HUES48 (cell line): ENCODE results near the gene EPB41L1.

ENCODE experiments used
- H3K27ac ChIP-seq: one replicate; pipeline ENCODE4 v1.7.0; 2013; ENCODE audit warnings: low read depth, low read length, inconsistent platforms
- H3K27me3 ChIP-seq: 2 replicates; pipeline ENCODE4 v1.6.1; 2013; ENCODE audit warnings: mild to moderate bottlenecking, low read length; ENCODE audit not compliant: control insufficient read depth, insufficient read depth
- H3K36me3 ChIP-seq: 2 replicates; pipeline ENCODE4 v1.6.1; 2013; ENCODE audit warnings: low read length; ENCODE audit not compliant: control insufficient read depth, insufficient read depth
- H3K4me1 ChIP-seq: 2 replicates; pipeline ENCODE4 v1.6.1; 2013; ENCODE audit warnings: mild to moderate bottlenecking, low read length; ENCODE audit not compliant: control insufficient read depth, insufficient read depth
- H3K4me3 ChIP-seq: 2 replicates; pipeline ENCODE4 v1.5.1; 2013; ENCODE audit warnings: mild to moderate bottlenecking, low read depth, low read length
- H3K9ac ChIP-seq: 2 replicates; pipeline ENCODE4 v1.6.1; 2013; ENCODE audit warnings: mild to moderate bottlenecking, low read depth, low read length, moderate library complexity
- H3K9me3 ChIP-seq: 2 replicates; pipeline ENCODE4 v1.6.1; 2013; ENCODE audit warnings: low read length; ENCODE audit not compliant: control insufficient read depth, insufficient read depth

Gene EPB41L1

DNA sequence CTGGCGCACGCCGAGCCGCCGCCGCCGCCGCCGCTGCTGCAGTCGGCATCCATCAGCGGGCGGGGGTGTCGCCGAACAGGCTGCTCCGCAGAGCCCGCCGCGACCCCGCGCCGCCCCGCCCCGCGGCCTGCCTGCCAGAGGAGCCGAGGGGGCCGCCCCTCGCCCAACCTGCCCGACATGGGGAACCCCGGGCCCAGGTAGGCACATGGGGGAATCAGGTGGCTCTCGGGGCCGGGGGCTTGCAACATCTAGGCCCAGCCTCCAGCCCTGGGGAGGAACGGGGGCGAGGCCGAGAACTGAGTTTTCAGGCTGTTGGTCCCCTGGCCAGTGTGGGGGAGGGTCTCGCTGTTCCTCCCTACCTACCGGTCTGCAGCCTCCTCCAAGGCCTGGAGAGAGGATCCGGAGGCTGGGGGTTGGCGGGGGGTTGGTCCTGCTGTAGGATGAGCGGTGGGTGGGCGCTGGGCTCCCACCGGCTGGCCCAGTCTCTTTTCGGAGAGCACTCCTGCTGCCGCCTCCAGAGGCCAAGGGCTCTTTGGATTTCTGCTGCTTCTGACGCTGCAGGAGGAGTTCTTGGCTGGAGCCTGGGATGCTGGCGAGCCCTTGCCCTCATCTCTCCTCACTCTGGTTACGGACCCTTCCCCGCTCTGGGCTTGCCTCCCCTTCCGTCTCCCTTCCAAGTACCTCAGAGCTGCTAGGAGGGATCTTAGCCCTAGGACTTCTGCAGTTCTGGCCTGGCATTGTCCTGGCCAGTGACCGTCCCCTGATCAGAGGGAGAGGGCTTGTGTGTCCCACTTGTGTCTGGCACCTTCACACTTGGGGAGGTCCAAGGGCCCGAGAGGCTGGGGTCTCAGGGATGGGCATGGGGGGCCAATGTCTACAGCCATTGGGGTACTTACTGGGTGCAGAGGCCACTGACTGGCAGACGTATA is at the start of gene EPB41L1:
Gene EPB41L1 (plus strand): TSS at position 41 of the 929 bp plus-strand sequence. CDS start 19,038 bp downstream, outside the sequence.
- H3K27ac ChIP-seq = no peak within 1 kb of the TSS
- no peaks in the 10 kb centered on the region for H3K9me3 ChIP-seq
- no peak within 1 kb of the TSS for H3K9ac ChIP-seq
- peaks cover 12% of the 10 kb centered on the region for H3K4me1 ChIP-seq
- H3K4me3 ChIP-seq = peak within 1 kb of the TSS; percentile 73
- H3K36me3 ChIP-seq = no peaks in the 10 kb centered on the region
- peaks cover 5% of the 10 kb centered on the region for H3K27me3 ChIP-seq

DNA sequence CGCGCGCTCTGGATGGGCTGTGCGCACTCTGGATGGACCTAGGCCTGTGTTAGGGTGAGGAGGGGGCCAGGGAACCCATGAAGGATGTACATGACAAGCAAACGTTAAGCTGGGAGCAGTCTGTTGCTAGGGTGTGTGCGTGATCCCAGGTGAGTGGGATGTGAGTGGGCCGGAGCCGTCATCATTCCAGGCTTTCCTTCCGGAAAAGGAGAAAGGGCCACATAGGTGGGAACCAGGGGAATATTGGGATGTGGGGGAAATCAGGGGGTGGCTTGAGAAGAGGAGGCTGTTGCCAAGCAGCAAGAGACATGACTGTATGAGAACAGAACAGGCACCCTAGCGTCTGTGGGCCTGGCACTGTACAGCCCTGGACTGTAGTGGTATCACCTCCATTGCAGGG is 49.7 kb upstream of the EPB41L1 start:
- no peak overlapping the region for H3K4me3 ChIP-seq
- H3K4me1 ChIP-seq = peaks cover 5% of the 10 kb centered on the region; the same call in 1 of the 2 replicates
- H3K36me3 ChIP-seq = no peaks in the 10 kb centered on the region
- no peak overlapping the region for H3K27ac ChIP-seq
- H3K9me3 ChIP-seq = no peaks in the 10 kb centered on the region
- no peak overlapping the region for H3K9ac ChIP-seq
- H3K27me3 ChIP-seq = peaks cover 25% of the 10 kb centered on the region

GRCh38 chr20:36105711-36106226 is 48.8 kb upstream of the EPB41L1 start:
- no peak overlapping the region for H3K27ac ChIP-seq
- peaks cover 16% of the 10 kb centered on the region for H3K27me3 ChIP-seq
- H3K9ac ChIP-seq = no peak overlapping the region
- no peaks in the 10 kb centered on the region for H3K36me3 ChIP-seq
- no peak overlapping the region for H3K4me3 ChIP-seq
- H3K4me1 ChIP-seq = peaks cover 5% of the 10 kb centered on the region; the same call in 1 of the 2 replicates
- no peaks in the 10 kb centered on the region for H3K9me3 ChIP-seq

DNA sequence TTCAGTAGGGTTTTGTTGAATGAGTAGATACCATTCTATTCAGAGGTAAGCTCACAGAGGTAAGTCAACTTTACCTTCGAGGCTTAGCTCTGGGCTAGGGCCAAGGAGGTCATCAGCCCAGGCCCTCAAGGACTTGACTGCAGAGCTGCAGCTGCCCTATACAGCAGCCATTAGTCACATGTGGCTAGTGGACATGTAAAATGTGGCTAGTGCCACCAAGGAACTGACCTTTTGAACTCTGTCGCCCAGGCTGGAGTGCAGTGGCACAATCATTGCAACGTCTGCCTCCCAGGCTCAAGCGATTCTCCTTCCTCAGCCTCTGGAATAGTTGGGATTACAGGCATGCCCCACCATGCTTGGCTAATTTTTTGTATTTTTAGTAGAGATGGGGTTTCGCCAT is 47.9 kb upstream of the EPB41L1 start:
- Histone ChIP-seq H3K27me3 (peaks cover 9% of the 10 kb centered on the region), H3K36me3 (no peaks in the 10 kb centered on the region), H3K9ac (no peak overlapping the region), H3K27ac (no peak overlapping the region), H3K4me3 (no peak overlapping the region), H3K4me1 (peaks cover 5% of the 10 kb centered on the region; the same call in 1 of the 2 replicates), H3K9me3 (no peaks in the 10 kb centered on the region)

GRCh38 chr20:36107881-36108280 is 46.7 kb upstream of the EPB41L1 start:
- Histone ChIP-seq H3K9ac (no peak overlapping the region), H3K4me3 (no peak overlapping the region), H3K4me1 (peaks cover 5% of the 10 kb centered on the region; the same call in 1 of the 2 replicates), H3K9me3 (no peaks in the 10 kb centered on the region), H3K27me3 (0 out of 2 replicates have a peak, but pooled peaks cover under 1% of the 10 kb centered on the region), H3K36me3 (no peaks in the 10 kb centered on the region), H3K27ac (no peak overlapping the region)

GRCh38 chr20:36109251-36109947 is 45.1 kb upstream of the EPB41L1 start:
- Histone ChIP-seq H3K9ac (no peak overlapping the region), H3K27me3 (no peaks in the 10 kb centered on the region), H3K4me1 (peaks cover 7% of the 10 kb centered on the region; the same call in 1 of the 2 replicates), H3K36me3 (no peaks in the 10 kb centered on the region), H3K9me3 (no peaks in the 10 kb centered on the region), H3K27ac (no peak overlapping the region), H3K4me3 (no peak overlapping the region)

DNA sequence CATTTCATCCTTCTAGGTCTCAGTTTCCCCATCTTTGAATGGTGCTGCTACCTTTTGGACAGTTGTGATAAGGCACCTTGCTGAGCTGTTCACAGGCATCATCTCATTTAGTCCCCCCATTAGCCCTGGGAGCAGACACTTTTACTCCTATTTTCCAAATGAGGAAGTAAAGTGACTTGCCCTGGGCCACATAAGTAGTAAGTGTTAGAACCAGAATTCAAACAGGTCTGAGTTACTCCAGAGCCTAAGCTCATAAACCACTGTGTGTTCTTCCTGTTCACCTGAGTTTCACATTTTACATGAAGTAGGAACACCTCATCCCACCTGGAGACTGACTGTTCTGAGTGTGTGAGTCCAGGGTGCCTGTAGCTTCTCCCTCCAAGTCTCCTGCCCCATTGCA is 43.5 kb upstream of the EPB41L1 start:
- Histone ChIP-seq H3K27ac (no peak overlapping the region), H3K9me3 (no peaks in the 10 kb centered on the region), H3K4me1 (0 out of 2 replicates have a peak, but pooled peaks cover 6% of the 10 kb centered on the region), H3K9ac (no peak overlapping the region), H3K27me3 (no peaks in the 10 kb centered on the region), H3K36me3 (no peaks in the 10 kb centered on the region), H3K4me3 (no peak overlapping the region)

DNA sequence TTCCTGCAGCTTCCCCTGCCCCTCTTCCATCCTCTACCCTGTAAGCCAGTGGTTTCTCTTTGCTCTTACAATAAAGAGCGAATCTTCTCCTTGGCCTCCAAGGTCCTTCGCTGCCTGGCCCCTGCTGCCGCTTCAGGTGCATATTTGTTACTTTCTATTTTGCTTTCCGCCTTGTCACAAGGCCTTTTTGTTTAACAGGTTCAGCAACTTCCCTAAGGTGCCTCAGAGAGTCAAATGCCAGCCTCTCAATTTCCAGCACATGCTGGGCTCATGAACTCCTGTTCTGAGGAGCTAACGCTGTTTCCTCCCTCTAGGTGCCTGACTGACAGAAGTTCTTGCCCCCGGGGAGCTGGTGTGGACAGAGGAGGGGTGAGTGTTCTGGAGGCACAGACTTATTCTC is 42.4 kb upstream of the EPB41L1 start:
- no peak overlapping the region for H3K9ac ChIP-seq
- 0 out of 2 replicates have a peak, but pooled peaks cover 6% of the 10 kb centered on the region for H3K4me1 ChIP-seq

GRCh38 chr20:36113036-36113435 is 41.5 kb upstream of the EPB41L1 start:
- Histone ChIP-seq H3K27me3 (no peaks in the 10 kb centered on the region), H3K4me1 (0 out of 2 replicates have a peak, but pooled peaks cover 6% of the 10 kb centered on the region), H3K9me3 (no peaks in the 10 kb centered on the region), H3K4me3 (no peak overlapping the region), H3K9ac (no peak overlapping the region), H3K27ac (no peak overlapping the region), H3K36me3 (no peaks in the 10 kb centered on the region)

More for the DNA sequence above, 42.4 kb upstream of the EPB41L1 start:
- Histone ChIP-seq H3K27ac (no peak overlapping the region), H3K36me3 (no peaks in the 10 kb centered on the region), H3K9me3 (no peaks in the 10 kb centered on the region), H3K27me3 (no peaks in the 10 kb centered on the region), H3K4me3 (no peak overlapping the region)

- Histone ChIP-seq H3K4me3 (no peak overlapping the region), H3K36me3 (no peaks in the 10 kb centered on the region), H3K4me1 (0 out of 2 replicates have a peak, but pooled peaks cover 6% of the 10 kb centered on the region), H3K27me3 (no peaks in the 10 kb centered on the region), H3K27ac (no peak overlapping the region), H3K9me3 (no peaks in the 10 kb centered on the region), H3K9ac (no peak overlapping the region)
Observed at GRCh38 chr20:36113566-36114250, 40.8 kb upstream of the EPB41L1 start.
